A549 treated with dexamethasone at 1 μM for 4 hours (cell line): ENCODE results near the gene CACNA1H. TPM values are rescaled to one million over a fixed set of nuclear protein-coding genes. Genes with fewer than 3 reads are reported as not detected.

Experiments used
- total RNA-seq: library from RNA; stranded (reverse); fragments of 200-300 nt; extraction: Qiagen RNA extraction; gene quantifications from 5 replicates; pipeline ENCODE4 v1.2.3, GENCODE V29; 2022

The CACNA1H gene
- total RNA-seq: 9.5 to 19.7 TPM (median 17.4 TPM) in 5 replicates

DNA sequence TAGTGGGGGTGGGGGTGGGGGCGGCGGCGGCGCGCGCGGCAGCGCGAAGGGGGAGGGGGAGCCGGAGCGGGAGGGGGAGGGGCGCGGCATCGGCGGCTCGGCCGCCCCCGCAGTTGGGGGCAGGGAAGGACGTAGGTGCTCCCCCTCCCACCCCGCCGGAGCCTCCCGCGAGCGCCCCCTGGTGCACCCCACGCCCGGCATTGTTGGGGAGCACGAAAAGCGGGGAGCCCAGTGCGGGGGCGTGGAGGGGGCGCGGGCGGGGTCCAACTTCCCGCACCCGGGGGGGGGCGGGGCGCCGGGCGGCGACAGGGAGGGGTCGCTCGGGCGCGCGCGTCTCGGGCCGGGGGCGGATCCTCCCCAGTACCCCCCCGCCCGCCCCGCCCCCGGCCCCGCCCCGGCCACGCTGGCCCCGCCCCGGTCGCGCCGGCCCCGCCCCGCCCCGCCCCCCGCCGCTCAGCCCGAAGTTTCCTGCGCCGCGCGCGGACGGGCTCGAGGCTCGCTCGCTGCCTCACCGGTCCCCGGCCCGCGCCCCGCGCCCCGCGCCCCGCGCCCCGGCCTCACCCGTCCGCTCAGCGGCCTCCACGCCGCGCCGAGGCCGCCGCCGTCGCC lies at the start of gene CACNA1H:
Gene CACNA1H (plus strand): TSS at position 456 of the 609 bp plus-strand sequence. CDS start 632 bp downstream, outside the sequence.

DNA sequence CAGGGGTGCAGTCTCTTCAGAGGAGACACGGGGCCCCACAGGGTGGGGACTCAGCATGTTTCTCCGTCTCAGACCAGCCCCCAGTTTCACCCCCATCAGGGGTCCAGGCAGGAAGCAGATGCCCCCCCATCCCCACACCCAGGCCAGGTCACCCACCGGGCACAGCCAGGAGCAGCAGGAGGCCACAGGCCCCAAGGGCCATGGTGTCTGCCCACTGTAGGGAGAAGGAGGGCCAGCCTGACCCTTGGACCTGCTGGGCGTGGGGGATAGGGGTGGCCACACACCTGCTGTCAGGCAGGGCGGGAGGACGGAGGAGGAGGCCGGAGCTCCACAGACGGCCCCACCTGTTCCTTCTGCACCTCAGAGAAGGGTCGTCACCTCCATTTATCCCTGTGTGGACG lies 72.1 kb downstream of the CACNA1H start, which contains the start of gene TPSG1:
Gene TPSG1 (minus strand): TSS at position 218 of the 401 bp plus-strand sequence. CDS start 16 bp downstream, at position 202.

DNA sequence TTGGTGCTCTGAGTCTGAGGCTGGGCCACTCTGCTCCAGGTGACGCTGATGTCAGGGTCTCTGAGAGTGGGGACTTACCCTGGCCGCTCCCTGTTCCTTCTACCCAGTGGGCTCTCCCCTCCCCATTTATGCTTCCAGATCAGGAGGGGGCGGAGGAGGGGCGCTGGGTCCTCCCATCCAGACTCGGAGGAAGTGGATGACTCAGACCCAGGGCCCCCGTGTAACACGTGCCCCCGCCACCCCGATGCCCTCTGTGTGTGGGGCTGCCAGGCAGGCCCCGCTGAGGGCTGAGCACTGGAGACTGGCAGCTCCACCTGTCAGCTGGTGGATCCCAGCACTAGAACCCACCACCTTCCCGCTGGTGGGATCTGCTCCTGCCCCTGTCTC lies 77.2 kb downstream of the CACNA1H start, which contains the start of gene TPSB2:
Gene TPSB2 (minus strand): TSS at position 101 of the 387 bp plus-strand sequence. CDS start 233 bp downstream, outside the sequence.

DNA sequence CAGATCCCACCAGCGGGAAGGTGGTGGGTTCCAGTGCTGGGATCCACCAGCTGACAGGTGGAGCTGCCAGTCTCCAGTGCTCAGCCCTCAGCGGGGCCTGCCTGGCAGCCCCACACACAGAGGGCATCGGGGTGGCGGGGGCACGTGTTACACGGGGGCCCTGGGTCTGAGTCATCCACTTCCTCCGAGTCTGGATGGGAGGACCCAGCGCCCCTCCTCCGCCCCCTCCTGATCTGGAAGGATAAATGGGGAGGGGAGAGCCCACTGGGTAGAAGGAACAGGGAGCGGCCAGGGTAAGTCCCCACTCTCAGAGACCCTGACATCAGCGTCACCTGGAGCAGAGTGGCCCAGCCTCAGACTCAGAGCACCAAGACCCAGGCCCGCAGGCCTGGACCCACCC lies 87.5 kb downstream of the CACNA1H start, which contains the start of gene TPSAB1:
Gene TPSAB1 (plus strand): TSS at position 270 of the 400 bp plus-strand sequence. CDS start 234 bp downstream, outside the sequence.

DNA sequence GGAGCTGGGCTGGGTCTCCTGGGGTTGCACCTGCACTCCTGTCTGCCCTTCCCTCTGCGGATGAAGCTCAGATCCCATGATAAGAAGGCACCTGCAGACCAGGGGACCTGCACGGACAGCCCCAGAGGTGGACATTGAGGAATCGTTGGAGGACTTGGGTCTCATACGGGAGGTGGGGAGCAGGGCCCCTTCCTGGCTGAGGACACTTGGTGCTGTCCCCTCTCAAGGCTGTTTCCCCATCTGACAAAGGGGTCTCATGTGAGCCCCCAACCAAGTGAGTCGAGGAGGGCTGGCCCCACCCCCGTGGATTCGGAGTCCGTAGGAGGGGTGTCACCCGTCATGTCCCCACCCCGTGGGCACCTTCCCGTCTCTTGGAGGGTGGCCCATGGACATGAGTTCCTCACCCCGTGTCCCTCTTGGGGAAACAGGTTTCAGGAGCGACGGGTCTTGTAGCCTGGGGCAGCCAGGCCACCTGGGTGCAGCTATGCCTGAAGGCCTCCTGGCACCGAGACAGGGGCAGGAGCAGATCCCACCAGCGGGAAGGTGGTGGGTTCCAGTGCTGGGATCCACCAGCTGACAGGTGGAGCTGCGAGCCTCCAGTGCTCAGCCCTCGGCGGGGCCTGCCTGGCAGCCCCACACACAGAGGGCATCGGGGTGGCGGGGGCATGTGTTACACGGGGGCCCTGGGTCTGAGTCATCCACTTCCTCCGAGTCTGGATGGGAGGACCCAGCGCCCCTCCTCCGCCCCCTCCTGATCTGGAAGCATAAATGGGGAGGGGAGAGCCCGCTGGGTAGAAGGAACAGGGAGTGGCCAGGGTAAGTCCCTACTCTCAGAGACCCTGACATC lies 102.6 kb downstream of the CACNA1H start, which contains the start of gene TPSD1:
Gene TPSD1 (plus strand): TSS at position 794 of the 847 bp plus-strand sequence. CDS start 212 bp downstream, outside the sequence.

Other genes starting within 250 kb of the CACNA1H start
- 7.9 to 11.2 TPM (median 9.2 TPM) in 5 replicates for gene LMF1, start 182.1 kb upstream of the CACNA1H start, total RNA-seq
- 2.2 to 4.2 TPM (median 3.6 TPM) in 5 replicates for gene SOX8, start 171.3 kb upstream of the CACNA1H start, total RNA-seq
- 0.30 to 0.64 TPM (median 0.54 TPM) in 5 replicates for gene SSTR5, start 80.4 kb upstream of the CACNA1H start, total RNA-seq
- 0.05 TPM in 1 of 5 replicates, not detected in the others for gene C1QTNF8, start 56.9 kb upstream of the CACNA1H start, total RNA-seq
- 0.08 to 0.09 TPM in 2 of 5 replicates, not detected in the others for gene TPSG1, start 72.2 kb downstream of the CACNA1H start, total RNA-seq
- 0.12 TPM in 1 of 5 replicates, not detected in the others for gene TPSB2, start 77.1 kb downstream of the CACNA1H start, total RNA-seq
- 0.11 to 0.27 TPM (median 0.13 TPM) in 3 of 5 replicates, not detected in the others for gene TPSAB1, start 87.6 kb downstream of the CACNA1H start, total RNA-seq
- not detected in 5 replicates for gene TPSD1, start 103.0 kb downstream of the CACNA1H start, total RNA-seq
- 161 to 189 TPM (median 172 TPM) in 5 replicates for gene UBE2I, start 156.5 kb downstream of the CACNA1H start, total RNA-seq
- gene BAIAP3, start 180.5 kb downstream of the CACNA1H start, total RNA-seq: 0.39 to 1.1 TPM (median 0.97 TPM) in 5 replicates
- gene TSR3, start 198.8 kb downstream of the CACNA1H start, total RNA-seq: 57.0 to 92.2 TPM (median 86.4 TPM) in 5 replicates
- gene GNPTG, start 198.8 kb downstream of the CACNA1H start, total RNA-seq: 22.2 to 36.5 TPM (median 32.1 TPM) in 5 replicates